HG03196 (cell line): Measurements from ENCODE around the gene RHOU.
"Not testable (repeated sequence)": the region's sequence is repeated elsewhere in the genome, so short reads cannot be mapped to it uniquely, and the experiment has no call there.

ENCODE experiments used
- ATAC-seq: cut with Tn5 transposase; IDR thresholded peaks from one replicate; pipeline ENCODE4 v1.9.1; 2021; ENCODE audit not compliant: unreplicated experiment

Gene RHOU

DNA sequence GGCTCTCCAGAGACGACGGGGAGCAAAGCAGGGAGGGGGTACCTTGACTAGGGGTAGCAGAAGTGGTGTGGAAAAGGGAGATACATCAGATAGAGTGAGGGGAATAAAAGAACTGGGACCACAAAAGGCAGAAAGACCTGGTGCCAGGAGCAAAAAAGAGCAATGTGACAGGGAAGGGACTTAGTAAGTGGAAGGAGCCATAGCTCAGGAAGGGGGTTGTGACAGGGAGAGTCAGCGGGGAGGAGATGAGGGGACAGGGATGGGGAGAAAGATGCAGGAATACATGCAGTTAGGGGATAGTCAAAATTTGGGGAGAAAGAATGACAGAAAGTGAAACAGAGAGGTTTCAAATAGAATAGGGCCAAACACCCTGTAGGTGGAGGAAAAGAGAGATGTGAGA lies 20.5 kb downstream of the RHOU start:
- ATAC-seq, result no peak

GRCh38 chr1:228756457-228756856 lies 21.2 kb downstream of the RHOU start:
- no peak for ATAC-seq

GRCh38 chr1:228758447-228758846 lies 23.2 kb downstream of the RHOU start:
- no peak for ATAC-seq

- ATAC-seq, result no peak
These were observed 25.7 kb downstream of the RHOU start for GRCh38 chr1:228760979-228761378.

DNA sequence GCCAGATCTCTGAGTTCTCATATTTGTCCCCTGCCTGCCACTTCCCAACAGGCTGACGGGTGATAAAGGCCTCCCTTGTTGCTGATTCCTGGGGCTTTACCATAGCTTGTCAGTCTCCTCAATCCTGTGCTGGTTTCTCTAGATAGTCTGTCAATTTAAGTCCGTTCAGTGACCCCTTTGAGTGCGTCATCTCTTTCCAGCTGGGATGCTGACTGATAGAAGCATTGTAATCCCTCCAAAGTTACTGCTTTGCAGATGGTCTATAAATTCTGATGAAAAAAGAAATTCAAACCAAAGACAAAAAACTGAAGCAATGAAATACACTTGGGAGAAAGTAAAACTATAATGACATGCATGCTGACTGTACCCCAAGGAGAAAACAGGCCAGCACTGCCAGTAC lies 28.3 kb downstream of the RHOU start:
- ATAC-seq, result no peak

DNA sequence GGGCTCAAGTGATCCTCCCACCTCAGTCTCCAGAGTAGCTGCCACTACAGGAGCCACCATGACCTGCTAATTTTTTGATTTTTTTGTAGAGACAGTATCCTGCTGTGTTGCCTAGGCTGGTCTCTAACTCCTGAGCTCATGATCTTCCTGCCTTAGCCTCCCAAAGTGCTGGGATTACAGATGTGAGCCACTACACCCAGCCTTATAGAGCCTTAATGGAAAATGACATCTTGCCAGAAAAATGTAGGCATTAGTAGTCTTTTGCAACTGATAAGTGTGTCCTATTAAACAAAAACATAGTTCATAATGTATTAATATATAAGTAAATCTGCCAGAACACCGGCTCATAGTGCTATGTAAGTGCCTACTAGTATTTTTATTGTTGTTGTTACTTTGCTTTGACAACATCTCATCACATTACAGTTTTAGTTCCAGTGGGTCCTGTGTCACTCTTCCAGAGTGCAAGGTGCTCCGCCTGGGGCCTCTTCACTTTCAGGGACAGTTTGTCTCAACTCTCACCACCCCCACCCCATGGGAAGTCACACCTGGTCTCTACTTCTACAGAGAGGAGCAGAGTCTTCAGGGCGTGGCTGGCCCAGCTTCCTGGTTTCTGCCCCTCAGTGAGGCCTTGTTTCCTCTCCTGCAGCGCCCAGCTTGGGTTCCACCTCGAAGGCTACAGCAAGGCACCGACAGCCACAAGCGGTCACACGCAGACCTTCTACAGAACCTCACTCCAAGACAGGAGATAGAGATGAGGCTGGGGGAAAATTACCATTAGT lies 30.1 kb downstream of the RHOU start:
- ATAC-seq, result no peak

DNA sequence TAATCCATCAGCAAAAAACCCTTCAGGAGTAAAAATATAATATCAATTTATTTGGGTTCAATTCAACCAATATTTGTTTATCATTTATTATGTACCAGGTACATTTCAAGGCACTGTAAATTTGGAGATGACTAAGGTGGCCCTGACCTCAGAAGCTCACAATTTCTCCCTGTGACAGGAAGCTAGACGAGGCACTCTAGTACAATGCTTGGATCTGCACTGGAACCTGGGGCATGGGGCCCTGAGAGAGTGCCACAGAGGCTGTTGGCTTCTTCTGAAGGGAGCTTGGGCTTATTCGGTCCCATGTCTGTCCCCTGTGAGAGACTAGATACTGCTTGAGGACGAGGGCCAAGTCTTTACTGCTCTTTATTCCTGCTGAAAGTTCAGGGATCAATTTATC lies 31.5 kb downstream of the RHOU start:
- ATAC-seq, result no peak

DNA sequence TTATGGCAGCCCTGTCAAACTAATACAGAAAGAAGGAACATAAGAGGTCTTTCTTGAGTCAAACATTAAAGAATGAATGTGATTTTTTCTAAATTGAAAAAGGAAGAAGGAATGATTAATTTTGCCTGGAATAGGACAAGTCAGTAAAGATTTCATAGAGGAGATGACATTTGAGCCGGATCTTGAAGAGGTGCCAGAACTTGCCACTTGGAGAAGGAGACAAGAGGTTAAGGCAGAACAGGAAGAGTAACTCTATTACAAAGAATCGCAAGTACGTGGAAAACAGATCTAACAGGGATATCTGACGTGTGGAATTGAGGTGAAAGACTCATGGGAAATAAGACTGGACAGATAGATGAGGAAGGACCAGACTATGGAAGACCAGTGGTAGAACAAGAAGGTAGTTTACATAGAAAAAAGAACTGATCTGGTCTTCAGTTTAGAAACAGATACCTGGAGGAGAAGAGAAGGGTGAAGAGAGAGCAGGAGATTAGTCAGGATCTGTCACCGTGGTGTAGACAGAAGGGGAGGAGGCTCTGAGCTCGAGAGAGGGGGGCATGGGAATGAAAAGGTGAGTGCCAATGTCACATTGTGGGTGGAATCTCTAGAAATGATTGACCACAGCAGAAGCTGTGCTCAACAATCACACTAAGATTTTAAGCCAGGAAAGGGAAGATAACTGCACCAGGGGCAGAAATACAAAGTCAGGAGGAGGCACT lies 32.5 kb downstream of the RHOU start:
- no peak for ATAC-seq

DNA sequence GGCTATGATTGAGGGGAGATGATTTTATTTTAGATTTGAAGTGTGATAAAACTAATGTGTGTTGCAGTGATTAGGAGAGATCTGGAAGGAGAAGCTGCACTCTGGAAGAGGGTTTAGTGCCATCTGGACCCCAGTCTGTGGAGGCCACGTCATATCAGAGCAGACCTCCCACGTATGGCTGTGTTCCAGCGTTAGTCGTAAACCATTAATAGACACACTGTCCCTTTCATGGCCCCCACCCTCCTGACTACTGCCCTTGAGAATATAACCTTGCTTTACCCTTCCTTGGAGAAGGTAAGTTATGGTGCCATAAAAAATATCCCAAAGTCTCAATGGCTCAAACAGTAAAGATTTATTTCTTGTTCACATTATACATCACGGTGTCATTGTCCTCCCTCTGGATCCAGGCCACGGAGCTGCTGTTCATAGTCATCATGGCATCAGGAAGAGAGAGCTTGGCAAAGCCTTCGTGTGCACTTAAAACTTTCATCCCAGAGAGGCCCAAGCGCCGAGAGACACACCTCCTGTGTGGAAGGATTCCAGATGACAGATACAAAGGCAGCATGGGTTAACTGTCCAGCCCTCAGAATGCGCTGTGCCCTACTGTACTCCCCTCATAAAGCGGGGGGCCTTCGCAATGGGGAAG lies 33.2 kb downstream of the RHOU start:
- no peak for ATAC-seq

GRCh38 chr1:228770779-228771223 lies 35.5 kb downstream of the RHOU start:
- no peak for ATAC-seq

- no peak for ATAC-seq
These were observed 37.4 kb downstream of the RHOU start for GRCh38 chr1:228772516-228773212.

DNA sequence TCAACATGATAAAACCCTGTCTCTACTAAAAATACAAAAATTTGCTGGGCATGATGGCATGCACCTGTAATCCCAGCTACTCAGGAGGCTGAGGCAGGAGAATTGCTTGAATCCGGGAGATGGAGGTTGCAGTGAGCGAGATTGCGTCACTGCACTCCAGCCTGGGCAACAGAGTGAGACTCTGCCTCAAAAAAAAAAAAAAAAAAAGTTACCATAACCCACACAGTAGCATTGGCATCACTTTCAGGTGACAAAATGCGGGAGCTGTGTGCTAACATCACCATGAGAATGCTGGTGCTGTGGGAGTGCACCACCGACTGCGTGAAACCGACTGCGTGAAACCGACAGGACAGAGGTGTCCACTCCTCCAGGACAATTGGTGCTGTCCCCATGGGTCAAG lies 40.7 kb downstream of the RHOU start:
- not testable (repeated sequence) for ATAC-seq

DNA sequence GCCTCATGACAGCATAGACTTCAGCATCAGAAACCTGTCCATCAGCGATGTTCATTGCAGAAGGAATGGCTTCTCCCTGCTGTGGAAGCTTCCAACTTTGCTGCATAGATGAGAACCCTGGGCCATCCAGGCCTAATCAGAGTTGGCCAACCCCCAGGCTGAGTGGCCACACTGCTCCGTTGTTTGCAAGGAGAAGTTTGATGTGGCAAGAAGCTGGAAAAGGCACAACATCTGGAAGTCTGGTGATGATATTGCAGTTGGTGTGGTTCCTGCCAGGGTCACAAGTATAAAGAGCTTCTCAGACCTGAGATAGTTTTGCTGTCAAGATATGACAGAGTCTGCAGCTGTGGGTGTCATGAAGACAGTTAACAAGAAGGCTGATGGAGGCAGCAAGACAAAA lies 41.2 kb downstream of the RHOU start:
- ATAC-seq, result no peak

DNA sequence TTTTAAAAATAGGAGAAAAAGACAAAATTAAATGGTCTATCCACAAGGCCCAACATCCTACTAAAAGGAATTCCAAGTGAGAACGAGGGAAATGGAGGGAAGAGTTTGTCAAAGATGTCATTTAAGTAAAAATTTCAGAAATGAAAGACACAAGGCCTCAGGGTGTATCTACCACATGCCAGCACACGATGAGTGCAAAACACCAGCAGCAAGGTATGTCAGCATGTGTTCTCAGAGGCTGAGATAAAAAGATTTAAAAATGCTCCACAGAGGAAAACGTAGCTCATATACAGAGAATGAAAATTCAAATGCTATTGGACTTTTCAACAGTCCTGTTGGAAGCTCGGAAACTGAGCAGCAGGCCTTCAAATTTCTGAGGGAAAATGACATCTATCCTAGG lies 42.0 kb downstream of the RHOU start:
- ATAC-seq, result no peak

DNA sequence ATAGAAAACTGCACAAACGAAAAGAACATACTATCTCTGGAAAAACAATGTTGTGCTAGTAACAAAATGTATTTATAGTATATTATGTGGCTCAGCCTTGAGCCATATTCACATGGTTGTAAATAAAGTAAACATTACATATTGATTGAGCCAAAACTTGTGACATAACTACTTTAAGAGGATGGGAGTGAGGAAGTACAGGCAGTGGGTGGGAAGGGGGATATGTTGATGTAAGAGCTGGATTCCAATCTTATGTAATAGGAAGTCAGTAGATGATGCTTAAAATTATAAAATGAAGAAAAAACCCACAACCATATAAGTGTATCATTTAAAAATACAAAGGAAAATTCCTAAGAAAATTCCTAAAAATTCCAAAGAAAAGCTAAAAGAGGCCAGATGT lies 42.7 kb downstream of the RHOU start:
- ATAC-seq, result no peak

DNA sequence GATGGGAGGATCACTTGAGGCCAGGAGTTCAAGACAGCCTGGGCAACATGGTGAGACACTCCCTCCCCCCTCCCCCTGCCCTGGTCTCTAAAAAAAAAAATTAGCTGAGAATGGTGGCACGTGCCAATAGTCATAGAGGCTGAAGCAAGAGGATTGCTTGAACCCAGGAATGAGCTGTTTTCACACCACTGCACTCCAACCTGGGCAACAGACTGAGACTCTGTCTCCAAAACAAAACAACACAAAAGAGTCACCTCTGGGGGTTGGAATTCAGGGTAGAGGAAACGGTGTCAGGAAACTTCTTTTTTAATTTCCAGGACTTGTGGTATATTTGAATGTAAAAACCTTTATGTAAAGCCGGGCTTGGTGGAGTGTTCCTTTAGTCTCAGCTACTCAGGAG lies 43.2 kb downstream of the RHOU start:
- no peak for ATAC-seq

DNA sequence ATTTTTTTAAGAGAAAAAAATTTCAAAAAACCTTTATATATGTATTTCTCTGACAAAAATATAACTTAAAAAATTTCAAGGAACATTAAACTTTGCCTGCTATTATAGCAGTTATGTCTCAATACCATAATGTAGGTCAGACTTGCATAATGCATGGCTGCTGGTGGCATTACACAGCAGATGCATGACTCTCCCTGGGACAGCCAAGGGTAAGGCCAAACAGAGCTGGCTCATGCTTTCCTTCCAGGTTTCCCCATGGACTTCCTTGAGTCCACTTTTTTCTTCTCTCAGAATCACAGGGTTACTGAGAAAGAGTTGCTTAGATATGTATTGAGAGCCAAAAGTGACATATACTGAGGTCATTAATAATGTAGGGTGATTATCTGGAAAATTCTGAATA lies 43.7 kb downstream of the RHOU start:
- no peak for ATAC-seq

DNA sequence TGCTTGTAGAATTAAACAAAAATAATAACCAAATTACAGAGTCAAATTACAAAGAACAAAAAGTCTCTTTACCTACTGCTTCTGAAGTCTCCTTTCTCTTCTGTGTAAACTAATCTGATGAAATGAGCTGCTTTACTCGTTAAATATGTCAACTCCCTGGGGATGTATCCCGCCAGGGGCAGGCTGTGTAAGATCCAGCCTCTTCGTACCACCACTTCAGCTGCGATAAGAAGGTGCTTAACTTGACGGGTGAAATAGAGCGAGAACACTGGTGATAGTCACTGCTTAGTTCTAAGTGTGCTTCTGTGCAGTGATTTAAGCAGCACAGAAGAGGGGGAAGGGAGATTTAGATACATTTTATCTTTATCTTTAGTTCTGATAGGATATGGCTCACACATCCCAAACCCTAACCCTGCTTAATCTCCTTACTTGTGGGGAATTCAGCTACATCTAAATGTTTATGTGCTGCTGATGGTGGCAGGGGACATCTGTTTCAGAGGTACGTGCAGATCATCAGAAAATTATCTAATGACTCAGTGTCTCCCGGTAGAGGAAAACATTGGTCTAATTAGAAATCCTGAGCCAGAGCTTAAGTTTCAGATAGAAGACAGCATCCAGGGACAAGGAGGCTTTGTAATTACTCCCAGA lies 46.0 kb downstream of the RHOU start:
- no peak for ATAC-seq

DNA sequence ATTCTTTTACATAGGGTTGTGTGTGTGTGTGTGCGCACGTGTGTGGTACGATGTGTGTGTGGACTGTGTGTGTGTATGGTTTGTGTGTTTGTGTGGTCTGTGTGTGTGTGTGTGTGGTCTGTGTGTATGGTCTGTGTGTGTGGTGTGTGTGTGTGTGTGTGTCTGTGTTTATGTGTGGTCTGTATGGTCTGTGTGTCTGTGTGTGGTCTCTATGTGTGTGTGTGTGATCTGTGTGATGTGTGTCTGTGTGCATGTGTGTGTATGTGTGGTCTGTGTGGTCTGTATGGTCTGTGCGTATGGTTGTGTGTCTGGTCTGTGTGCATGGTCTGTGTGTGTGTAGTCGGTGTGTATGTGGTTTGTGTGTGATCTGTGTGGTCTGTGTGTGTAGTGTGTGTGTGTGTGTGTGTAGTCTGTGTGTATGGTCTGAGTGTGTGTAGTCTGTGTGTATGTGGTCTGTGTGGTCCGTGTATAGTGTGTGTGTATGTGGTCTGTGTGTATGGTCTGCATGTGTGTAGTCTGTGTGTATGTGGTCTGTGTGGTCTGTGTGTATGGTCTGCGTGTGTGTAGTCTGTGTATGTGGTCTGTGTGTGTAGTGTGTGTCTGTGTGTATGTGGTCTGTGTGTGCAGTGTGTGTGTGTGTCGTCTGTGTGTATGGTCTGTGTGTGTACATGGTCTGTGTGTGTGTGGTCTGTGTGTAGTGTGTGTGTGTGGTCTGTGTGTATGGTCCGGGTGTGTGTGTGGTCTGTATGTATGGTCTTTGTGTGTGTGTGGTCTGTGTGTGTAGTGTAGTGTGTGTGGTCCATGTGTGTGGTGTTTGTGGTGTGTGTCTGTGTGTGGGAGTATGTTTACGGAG lies 46.8 kb downstream of the RHOU start:
- no peak for ATAC-seq
